GM23248 (cell line): ENCODE results near the gene TIMM23B.
"Not testable (repeated sequence)": the region's sequence is repeated elsewhere in the genome, so short reads cannot be mapped to it uniquely, and the experiment has no call there.

Experiments
- EZH2 ChIP-seq: fragments of 200-600 bp; sonication (generic); IDR thresholded peaks from 2 replicates; pipeline ENCODE4 v1.6.1; 2018; ENCODE audit warnings: antibody characterized with exemption, mild to moderate bottlenecking; ENCODE audit not compliant: insufficient read depth, poor library complexity, severe bottlenecking
- EZH2phosphoT487 ChIP-seq: fragments of 200-600 bp; sonication (generic); IDR thresholded peaks from 2 replicates; pipeline ENCODE4 v1.6.1; 2018; ENCODE audit warnings: antibody characterized with exemption, moderate library complexity, mild to moderate bottlenecking, low read depth; ENCODE audit not compliant: insufficient read depth

DNA sequence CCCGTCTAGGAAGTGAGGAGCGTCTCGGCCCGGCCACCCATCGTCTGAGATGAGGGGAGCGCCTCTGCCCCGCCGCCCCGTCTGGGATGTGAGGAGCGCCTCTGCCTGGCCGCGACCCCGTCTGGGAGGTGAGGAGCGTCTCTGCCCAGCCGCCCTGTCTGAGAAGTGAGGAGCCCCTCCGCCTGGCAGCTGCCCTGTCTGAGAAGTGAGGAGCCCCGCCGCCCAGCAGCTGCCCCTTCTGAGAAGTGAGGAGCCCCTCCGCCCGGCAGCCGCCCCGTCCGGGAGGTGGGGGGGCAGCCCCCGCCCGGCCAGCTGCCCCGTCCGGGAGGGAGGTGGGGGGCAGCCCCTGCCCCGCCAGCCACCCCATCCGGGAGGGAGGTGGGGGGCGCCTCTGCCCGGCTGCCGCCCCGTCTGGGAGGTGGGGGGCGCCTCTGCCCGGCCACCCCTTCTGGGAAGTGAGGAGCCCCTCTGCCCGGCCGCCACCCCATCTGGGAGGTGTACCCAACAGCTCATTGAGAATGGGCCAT, 28.5 kb downstream of the TIMM23B start:
- TF ChIP-seq EZH2, EZH2phosphoT487: not testable (repeated sequence)
